HFF-Myc (cell line): ENCODE data around the gene FOXF1.

Experiments
- DNase-seq: peaks from one replicate; pipeline ENCODE4 v3.0.0-alpha.2; 2011; ENCODE audit warnings: low read depth; ENCODE audit errors: extremely low read depth
- H3K4me3 ChIP-seq: replicated peaks from 2 replicates; pipeline ENCODE4 v1.5.1; 2011; ENCODE audit warnings: low read depth, mild to moderate bottlenecking, control low read depth, low read length
- TF ChIP-seq, protein P1 (sequence below): IDR thresholded peaks from 2 replicates; pipeline ENCODE4 v1.5.1; 2012; ENCODE audit warnings: mild to moderate bottlenecking, low read depth, low read length, control low read depth; ENCODE audit errors: missing control alignments

The FOXF1 gene

DNA sequence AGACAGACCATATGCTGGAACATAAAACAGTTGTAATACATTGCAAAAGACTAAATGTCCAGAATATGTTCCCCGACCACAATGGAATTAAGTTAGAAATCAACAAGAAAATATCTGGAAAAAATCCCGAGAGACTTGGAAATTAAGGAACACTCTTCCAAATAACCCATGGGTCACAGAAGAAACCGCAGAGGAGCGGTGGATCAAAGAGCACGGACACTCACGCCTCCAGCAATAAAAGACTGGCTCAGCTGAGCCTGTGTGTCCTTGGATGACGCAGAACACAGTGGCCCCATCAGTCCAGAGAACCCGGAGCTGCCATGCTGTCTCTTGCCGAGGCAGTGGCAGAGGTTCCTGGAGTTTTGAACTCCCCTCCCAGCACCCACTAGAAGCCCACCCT is 30.9 kb upstream of the FOXF1 start:
- no peak overlapping the region for H3K4me3 ChIP-seq
- TF ChIP-seq, protein P1, sequence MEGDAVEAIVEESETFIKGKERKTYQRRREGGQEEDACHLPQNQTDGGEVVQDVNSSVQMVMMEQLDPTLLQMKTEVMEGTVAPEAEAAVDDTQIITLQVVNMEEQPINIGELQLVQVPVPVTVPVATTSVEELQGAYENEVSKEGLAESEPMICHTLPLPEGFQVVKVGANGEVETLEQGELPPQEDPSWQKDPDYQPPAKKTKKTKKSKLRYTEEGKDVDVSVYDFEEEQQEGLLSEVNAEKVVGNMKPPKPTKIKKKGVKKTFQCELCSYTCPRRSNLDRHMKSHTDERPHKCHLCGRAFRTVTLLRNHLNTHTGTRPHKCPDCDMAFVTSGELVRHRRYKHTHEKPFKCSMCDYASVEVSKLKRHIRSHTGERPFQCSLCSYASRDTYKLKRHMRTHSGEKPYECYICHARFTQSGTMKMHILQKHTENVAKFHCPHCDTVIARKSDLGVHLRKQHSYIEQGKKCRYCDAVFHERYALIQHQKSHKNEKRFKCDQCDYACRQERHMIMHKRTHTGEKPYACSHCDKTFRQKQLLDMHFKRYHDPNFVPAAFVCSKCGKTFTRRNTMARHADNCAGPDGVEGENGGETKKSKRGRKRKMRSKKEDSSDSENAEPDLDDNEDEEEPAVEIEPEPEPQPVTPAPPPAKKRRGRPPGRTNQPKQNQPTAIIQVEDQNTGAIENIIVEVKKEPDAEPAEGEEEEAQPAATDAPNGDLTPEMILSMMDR: no peak
- DNase-seq: peak; percentile 71

DNA sequence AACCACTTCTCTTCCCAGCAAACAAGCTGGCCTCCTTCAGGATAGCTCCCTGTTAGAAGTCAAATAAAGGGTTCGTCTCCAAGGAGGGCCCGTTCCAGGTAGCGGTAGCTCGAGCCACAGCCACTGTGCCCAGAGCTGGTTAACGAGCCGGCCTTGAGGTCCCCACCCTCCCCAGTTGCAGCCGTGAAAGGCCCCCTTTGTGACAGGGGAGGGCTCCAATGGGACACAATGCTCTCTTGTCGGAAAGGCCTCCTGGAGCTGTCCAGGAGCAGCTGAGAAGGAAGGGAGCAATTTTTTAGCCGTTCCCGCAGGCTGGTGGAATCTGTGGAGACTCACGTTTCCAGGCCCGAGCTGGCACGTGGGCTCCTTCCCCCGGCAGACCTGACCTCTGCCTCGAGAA is 29.9 kb upstream of the FOXF1 start:
- H3K4me3 ChIP-seq: no peak overlapping the region
- TF ChIP-seq, protein P1: no peak
- no peak for DNase-seq

DNA sequence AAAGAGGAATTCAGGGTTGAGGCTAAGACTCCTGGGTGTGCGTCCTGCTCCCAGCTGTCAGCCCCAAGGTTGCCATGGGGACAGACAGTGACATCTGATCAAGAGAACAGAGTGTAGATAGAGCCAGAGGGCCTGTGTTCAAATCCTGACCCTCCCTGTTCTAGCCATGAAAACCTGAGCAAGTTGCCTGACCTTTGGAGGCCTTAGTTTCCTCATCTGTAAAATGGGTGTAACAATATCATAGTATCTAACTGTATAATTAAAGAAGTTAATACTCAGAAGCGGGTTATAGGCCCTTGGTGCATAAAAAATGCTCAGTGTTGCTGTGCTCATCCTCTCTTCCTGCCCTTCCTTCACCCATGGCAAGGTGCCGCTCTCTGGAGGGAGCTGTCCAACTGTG is 28.7 kb upstream of the FOXF1 start:
- TF ChIP-seq, protein P1: no peak
- no peak for DNase-seq
- no peak overlapping the region for H3K4me3 ChIP-seq

DNA sequence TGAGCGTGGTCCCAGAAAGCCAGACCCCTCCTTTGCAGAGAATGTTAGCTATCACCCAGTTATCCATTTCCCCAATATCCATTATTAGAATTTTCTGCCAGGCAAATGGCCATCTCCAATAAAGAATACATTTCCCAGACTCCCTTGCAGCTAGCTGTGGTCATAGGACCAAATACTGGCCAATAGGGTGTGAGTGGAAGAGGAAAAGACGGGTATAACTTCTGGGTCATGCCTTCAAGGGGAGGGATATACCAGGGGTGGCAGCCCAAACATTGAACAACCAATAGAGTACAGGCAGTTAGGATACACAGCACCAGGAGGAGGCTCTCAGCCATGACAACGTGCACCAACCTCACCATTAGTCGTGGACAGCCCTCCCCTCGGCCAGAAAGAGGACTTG is 26.1 kb upstream of the FOXF1 start:
- H3K4me3 ChIP-seq: no peak overlapping the region
- TF ChIP-seq, protein P1: no peak
- DNase-seq: no peak

DNA sequence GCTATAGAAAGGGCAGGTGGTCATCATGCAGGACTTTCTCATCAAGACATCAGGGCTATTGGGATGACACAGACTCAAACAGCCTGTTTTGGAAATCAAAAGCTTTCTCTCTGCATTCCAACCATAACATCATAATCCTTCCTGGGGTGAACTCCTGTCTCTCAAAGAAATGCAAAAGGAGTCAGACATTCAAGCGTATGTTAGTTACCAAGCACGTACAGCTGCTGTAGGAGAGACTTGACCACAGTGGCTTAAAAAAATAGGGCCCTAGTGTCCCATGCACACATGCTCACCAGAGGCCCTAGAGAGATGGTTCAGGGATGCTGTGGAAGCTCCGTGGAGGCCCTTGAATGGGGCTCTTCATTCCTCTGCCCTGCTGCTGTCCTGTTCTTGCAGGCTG is 24.6 kb upstream of the FOXF1 start:
- H3K4me3 ChIP-seq: no peak overlapping the region
- TF ChIP-seq, protein P1: no peak
- no peak for DNase-seq

DNA sequence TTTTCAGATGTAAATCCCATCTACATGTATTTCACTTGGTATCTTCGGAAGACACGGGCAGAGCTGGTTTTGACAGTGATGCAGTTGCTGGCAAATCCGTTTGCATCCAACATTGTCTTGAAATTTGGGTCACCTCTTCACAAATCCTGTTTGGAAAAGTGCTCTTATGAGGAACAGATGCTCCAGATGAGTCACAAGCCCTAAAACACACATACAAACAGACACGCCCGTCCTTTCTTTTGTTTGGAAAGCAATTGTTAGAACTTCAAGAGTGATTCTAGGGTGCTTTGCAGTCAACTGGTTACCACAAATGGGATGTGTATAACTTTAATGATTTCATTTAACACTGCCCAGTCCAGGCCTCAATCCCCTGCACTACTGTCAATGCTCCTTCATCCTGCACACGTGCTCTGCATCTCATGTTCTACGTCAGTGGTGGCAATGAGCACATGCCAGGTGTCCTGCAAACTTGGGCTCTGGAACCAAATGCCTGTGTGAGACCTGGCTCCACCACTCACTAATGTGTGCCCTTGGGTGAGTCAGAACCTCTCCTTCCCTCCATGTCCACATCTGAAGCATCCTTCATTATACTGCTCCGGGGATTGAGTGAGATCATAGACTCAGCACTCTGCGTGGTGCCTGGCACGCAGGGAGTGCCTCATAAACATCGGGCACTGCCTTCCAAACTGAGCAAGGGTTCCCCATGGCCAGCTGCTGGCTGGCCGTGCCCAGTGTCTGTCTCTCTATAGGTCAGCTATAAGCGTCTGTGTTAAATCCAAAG is 19.3 kb upstream of the FOXF1 start:
- no peak overlapping the region for H3K4me3 ChIP-seq
- TF ChIP-seq, protein P1: no peak
- DNase-seq: peak; percentile 81

DNA sequence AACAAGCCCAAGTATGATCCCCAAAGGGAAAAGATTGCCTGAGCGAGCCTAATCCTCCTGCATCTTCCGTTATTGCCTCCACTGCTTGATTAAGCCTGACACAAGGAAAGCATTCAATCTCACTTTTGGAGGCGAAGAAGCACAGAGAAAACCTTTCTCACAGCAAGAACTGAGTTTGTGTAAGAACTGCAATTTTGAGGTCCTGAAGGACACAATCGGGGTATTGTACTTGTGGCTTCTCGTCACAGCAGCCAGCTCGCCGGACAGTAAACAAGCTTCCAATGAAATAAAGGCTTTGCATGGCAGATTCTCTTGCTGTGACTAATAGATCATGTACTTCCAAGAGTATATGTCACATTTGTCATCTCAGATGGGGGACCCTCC is 18.7 kb upstream of the FOXF1 start:
- TF ChIP-seq, protein P1: no peak
- no peak for DNase-seq
- no peak overlapping the region for H3K4me3 ChIP-seq
